ENCODE measurements around the gene HINT3. TPM values are rescaled to one million over a fixed set of nuclear protein-coding genes. Genes with fewer than 3 reads are reported as not detected.

Gene HINT3
- total RNA-seq, 4 donors from 2014 or later, result 15.4 to 22.5 (median 20.7) TPM

- H3K27ac ChIP-seq, result no peak overlapping the region
- no peak for TF ChIP-seq CTCF (IDR thresholded peaks at IDR 0.05)
- no peak for TF ChIP-seq POLR2A (IDR thresholded peaks at IDR 0.05)
- WGBS, 2 donors, result 86 to 92% methylated on average over 2 of the region's 2 CpGs
- intact Hi-C loops (cut with DNase I), result no loop called here
- peaks cover 0 to 62% (median 10%) of the 10 kb centered on the region in 3 donors for H3K36me3 ChIP-seq
- H3K27me3 ChIP-seq, result no peaks in the 10 kb centered on the region
- no peaks in the 10 kb centered on the region for H3K9me3 ChIP-seq
- no peak for DNase-seq
- H3K4me3 ChIP-seq, result no peak overlapping the region
- H3K4me1 ChIP-seq, result no peaks in the 10 kb centered on the region
Measured at GRCh38 chr6:126026001-126026400, 69.4 kb downstream of the HINT3 start.

- Histone ChIP-seq H3K27me3 (no peaks in the 10 kb centered on the region), H3K4me3 (no peak overlapping the region), H3K4me1 (no peaks in the 10 kb centered on the region), H3K36me3 (peaks cover 0 to 57% (median 4%) of the 10 kb centered on the region in 3 donors), H3K27ac (no peak overlapping the region), H3K9me3 (no peaks in the 10 kb centered on the region)
- intact Hi-C loops (cut with DNase I), result no loop called here
- no peak for DNase-seq
- TF ChIP-seq POLR2A (IDR thresholded peaks at IDR 0.05), result no peak
- TF ChIP-seq CTCF (IDR thresholded peaks at IDR 0.05), result no peak
Measured at GRCh38 chr6:126027601-126028000, 71.0 kb downstream of the HINT3 start.

Small RNAs within 50 kb of the gene (small RNA-seq; reads per million reads assigned to genes)
- 0 reads per million in 4 donors for gene RNA5SP216

Other genes with a start within 250 kb of the HINT3 start
- 1 to 10 TPM in 2 of 4 donors, under 1 TPM in 1, not detected in 1; 0.61 to 2.8 (median 1.3) TPM for gene HEY2, start 207.1 kb upstream of the HINT3 start, total RNA-seq
- gene NCOA7, start 165.8 kb upstream of the HINT3 start, total RNA-seq, result 10 to 100 TPM; 30.9 to 85.1 (median 45.8) TPM
- 10 to 100 TPM in 3 of 4 donors, 1 to 10 TPM in 1; 7.8 to 23.3 (median 17.2) TPM for gene TRMT11, start 29.8 kb downstream of the HINT3 start, total RNA-seq